Pancreas (tissue), 10 donors: ENCODE results near the gene BTG4. TPM values are rescaled to one million over a fixed set of nuclear protein-coding genes. Genes with fewer than 3 reads are reported as not detected.
A peak's percentile ranks its signal among the peaks of the same experiment; 100 is the strongest.

Experiments used
- ATAC-seq, 4 donors: fragments of 200-7000 bp; cut with Tn5 transposase; one replicate each; pipeline versions ENCODE4 v1.8.0 to v1.9.1; 2020; ENCODE audit warnings: mild to moderate bottlenecking in 4 of 4, moderate library complexity in 4 of 4
- DNase-seq, 6 donors: peaks; one replicate each; pipeline ENCODE4 v3.0.0-alpha.2; 2020
- FAIRE-seq: peaks from 2 replicates; lab custom pipeline; 2012; peaks lifted over from hg19 to GRCh38; lab: Jason Lieb, UNC
- H3K27ac ChIP-seq, 4 donors: fragments of 200-600 bp; sonication (generic); 1 replicate in 3 of 4; 2 replicates in 1 of 4; pipeline versions ENCODE4 v1.5.0 to v1.8.0; 2020
- H3K27me3 ChIP-seq, 4 donors: fragments of 200-600 bp; one replicate each; pipeline ENCODE4 v1.8.0; 2021
- H3K36me3 ChIP-seq, 3 donors: fragments of 200-600 bp; sonication (generic) in 1 of 3; one replicate each; pipeline versions ENCODE4 v1.5.0 to v1.8.0; 2020 to 2021
- H3K4me1 ChIP-seq, 3 donors: fragments of 200-600 bp; one replicate each; pipeline ENCODE4 v1.8.0; 2021
- H3K4me3 ChIP-seq, 4 donors: fragments of 200-600 bp; sonication (generic) in 2 of 4; one replicate each; pipeline versions ENCODE4 v1.5.0 to v1.8.0; 2020 to 2021
- H3K9me3 ChIP-seq, 4 donors: fragments of 200-600 bp; one replicate each; pipeline ENCODE4 v1.8.0; 2021
- WGBS, 2 donors: extraction: QIAGEN DNeasy Blood & Tissue Kit; methylation state at CpG; one replicate each; pipeline ENCODE4 v1.1.7; 2013; 5-methylcytosine and 5-hydroxymethylcytosine counted together
- intact Hi-C, 3 donors: fragments of 100-400 bp; cut with DNase I; formaldehyde crosslinking; loops; one replicate each; pipeline versions ENCODE4 v1.11.1 to v1.14.2; 2022
- polyA plus RNA-seq, 2 donors: library from polyadenylated mRNA; stranded (reverse); fragments of 200-250 nt; gene quantifications; one replicate each; pipeline ENCODE4 v1.2.3, GENCODE V29; 2013
- total RNA-seq, 6 donors: library from RNA; stranded (reverse); fragmentation: NEBNext Ultra II Directional in 4 of 6; extraction: Animal tissue kit (Norgen Biotek cat#: 25700) in 4 of 6; gene quantifications; one replicate each; pipeline versions ENCODE4 v1.2.1 to v1.2.4, GENCODE V29; 2021 to 2023
- TF ChIP-seq, protein P1 (sequence below), 4 donors: fragments of 200-600 bp; sonication (generic) in 3 of 4; IDR thresholded peaks; one replicate each; pipeline versions ENCODE4 v1.5.0 to v1.8.0; 2021; ENCODE audit warnings: antibody characterized with exemption in 4 of 4
- donor health status: healthy with polysubstance abuse.
- donor health status: DM: no; HTN: no; CAD: no; lungs with moderate emphysema.
- donor health status: DM: no; HTN: no; CAD: no.
- donor health status: control.
- donor health status: control.
- donor health status: Bipolar disorder and iron deficiency.
- donor health status: DM: yes; HTN: yes; CAD: no.
- donor health status: DM: no; HTN: no; CAD: no.
- donor health status: DM: no; HTN: no; CAD: no.
- donor health status: DM: yes; HTN: yes; CAD: no.

Gene BTG4
- total and polyA plus RNA-seq, 8 donors, result not detected

DNA sequence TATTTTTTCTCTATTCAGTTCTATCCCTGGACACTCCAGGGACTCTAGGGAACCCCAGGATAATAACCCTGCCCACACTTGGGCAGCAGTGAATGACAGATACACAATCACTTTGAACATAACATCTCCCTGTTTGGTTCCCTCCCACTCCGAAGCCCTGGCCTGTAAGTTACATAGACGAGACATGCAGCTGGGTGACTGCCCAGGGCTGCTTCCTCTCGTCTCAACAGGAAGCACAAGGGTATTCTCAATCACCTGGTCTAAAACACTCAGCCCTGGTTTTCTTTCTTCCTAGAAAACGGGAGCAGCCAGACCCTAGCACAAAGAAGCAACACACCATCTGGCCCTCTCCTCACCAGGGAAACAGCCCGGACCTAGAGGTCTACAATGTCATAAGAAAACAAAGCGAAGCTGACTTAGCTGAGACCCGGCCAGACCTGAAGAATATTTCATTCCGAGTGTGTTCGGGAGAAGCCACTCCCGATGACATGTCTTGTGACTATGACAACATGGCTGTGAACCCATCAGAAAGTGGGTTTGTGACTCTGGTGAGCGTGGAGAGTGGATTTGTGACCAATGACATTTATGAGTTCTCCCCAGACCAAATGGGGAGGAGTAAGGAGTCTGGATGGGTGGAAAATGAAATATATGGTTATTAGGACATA, 47.7 kb upstream of the BTG4 start:
- no peaks in the 10 kb centered on the region for H3K9me3 ChIP-seq
- H3K36me3 ChIP-seq, result no peaks in the 10 kb centered on the region
- DNase-seq, result no peak
- H3K27me3 ChIP-seq, result no peaks in the 10 kb centered on the region
- H3K4me3 ChIP-seq, result no peak overlapping the region
- no peak for FAIRE-seq
- peak in 1 of 4 donors; percentile 20 for ATAC-seq
- WGBS, 2 donors, result 76 to 83% methylated on average over 11 of the region's 11 CpGs
- intact Hi-C loops, result loop anchor here in 1 of 3 donors (10.0 kb wide), 1 partner anchor 285 kb away; no protein-coding TSS in a partner anchor
- no peak overlapping the region for H3K27ac ChIP-seq
- TF ChIP-seq, protein P1, sequence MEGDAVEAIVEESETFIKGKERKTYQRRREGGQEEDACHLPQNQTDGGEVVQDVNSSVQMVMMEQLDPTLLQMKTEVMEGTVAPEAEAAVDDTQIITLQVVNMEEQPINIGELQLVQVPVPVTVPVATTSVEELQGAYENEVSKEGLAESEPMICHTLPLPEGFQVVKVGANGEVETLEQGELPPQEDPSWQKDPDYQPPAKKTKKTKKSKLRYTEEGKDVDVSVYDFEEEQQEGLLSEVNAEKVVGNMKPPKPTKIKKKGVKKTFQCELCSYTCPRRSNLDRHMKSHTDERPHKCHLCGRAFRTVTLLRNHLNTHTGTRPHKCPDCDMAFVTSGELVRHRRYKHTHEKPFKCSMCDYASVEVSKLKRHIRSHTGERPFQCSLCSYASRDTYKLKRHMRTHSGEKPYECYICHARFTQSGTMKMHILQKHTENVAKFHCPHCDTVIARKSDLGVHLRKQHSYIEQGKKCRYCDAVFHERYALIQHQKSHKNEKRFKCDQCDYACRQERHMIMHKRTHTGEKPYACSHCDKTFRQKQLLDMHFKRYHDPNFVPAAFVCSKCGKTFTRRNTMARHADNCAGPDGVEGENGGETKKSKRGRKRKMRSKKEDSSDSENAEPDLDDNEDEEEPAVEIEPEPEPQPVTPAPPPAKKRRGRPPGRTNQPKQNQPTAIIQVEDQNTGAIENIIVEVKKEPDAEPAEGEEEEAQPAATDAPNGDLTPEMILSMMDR (IDR thresholded peaks at IDR 0.05), result no peak
- H3K4me1 ChIP-seq, result peaks cover 0 to 3% (median 0%) of the 10 kb centered on the region in 3 donors

DNA sequence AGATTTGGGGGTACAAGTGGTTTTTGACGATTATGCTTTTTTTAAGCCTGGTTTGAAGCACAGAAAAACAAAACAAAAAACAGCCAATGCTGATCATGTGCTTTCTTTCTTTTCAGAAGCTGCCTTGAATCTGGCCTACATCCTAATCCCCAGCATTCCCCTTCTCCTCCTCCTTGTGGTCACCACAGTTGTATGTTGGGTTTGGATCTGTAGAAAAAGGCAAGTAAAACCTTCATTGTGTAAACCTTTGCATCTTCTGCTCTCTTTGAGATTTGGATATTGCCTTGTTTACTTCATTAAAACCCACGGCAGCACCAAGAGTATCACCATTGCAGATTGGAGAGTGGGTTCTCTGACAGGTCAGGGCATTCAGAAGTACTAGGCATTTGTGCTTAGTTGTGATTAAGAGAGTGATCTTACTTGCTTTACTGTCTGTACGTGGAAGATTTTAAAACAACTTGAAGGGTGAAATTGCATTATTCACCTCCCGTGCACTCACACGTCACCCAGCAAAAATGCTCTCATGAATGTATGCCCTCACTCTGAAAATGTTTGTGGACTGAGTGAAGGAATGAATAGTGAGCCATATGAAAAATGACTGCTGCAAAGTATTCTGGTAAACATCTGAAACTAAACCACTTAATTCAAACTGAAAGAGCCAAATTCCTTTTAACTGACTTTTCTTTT, 45.4 kb upstream of the BTG4 start:
- H3K27ac ChIP-seq, result no peak overlapping the region
- H3K9me3 ChIP-seq, result no peaks in the 10 kb centered on the region
- H3K27me3 ChIP-seq, result no peaks in the 10 kb centered on the region
- ATAC-seq (peak in 1 of 4 donors; percentile 44), FAIRE-seq (no peak), DNase-seq (no peak)
- intact Hi-C loops, result no loop called here
- H3K4me3 ChIP-seq, result no peak overlapping the region
- TF ChIP-seq, protein P1 (IDR thresholded peaks at IDR 0.05), result no peak
- peaks cover 0 to 3% (median 0%) of the 10 kb centered on the region in 3 donors for H3K4me1 ChIP-seq
- 77 to 81% methylated on average over 5 of the region's 5 CpGs for WGBS, 2 donors
- H3K36me3 ChIP-seq, result no peaks in the 10 kb centered on the region

- H3K27me3 ChIP-seq, result no peaks in the 10 kb centered on the region
- H3K27ac ChIP-seq, result no peak overlapping the region
- intact Hi-C loops, result no loop called here
- no peak for DNase-seq
- TF ChIP-seq, protein P1 (IDR thresholded peaks at IDR 0.05), result no peak
- FAIRE-seq, result no peak
- H3K36me3 ChIP-seq, result no peaks in the 10 kb centered on the region
- H3K4me3 ChIP-seq, result no peak overlapping the region
- H3K9me3 ChIP-seq, result no peaks in the 10 kb centered on the region
- ATAC-seq, result no peak
- no peaks in the 10 kb centered on the region for H3K4me1 ChIP-seq
Observed at GRCh38 chr11:111555255-111555654, 43.1 kb upstream of the BTG4 start.

DNA sequence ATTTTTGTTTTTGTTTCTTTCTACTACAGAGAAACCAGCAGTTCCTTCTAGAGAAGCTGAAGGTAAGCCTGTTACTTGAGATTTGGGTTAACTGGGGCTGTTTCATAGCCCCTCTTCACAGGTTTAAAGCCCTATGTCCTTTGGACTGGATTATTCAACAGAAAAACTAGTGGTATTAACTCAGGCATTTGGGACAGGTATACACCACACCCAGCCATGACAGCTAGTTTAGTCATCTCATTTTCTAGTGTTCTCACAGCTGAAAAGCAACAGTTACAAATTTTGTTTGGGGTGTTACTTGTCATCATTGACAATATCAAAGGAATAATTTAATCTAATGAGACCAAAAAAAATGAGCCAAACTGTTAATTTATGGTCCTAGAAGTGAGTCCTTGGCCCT, 42.3 kb upstream of the BTG4 start:
- TF ChIP-seq, protein P1 (IDR thresholded peaks at IDR 0.05), result no peak
- FAIRE-seq (no peak), ATAC-seq (no peak), DNase-seq (no peak)
- H3K9me3 ChIP-seq, result no peaks in the 10 kb centered on the region
- no peaks in the 10 kb centered on the region for H3K36me3 ChIP-seq
- H3K4me3 ChIP-seq, result no peak overlapping the region
- no peak overlapping the region for H3K27ac ChIP-seq
- no peaks in the 10 kb centered on the region for H3K27me3 ChIP-seq
- intact Hi-C loops, result no loop called here
- no peaks in the 10 kb centered on the region for H3K4me1 ChIP-seq

GRCh38 chr11:111550258-111550657, 38.1 kb upstream of the BTG4 start:
- TF ChIP-seq, protein P1 (IDR thresholded peaks at IDR 0.05), result no peak
- 72 to 87% methylated on average over 2 of the region's 2 CpGs for WGBS, 2 donors
- Histone ChIP-seq H3K36me3 (no peaks in the 10 kb centered on the region), H3K27ac (no peak overlapping the region), H3K27me3 (no peaks in the 10 kb centered on the region), H3K4me3 (no peak overlapping the region), H3K9me3 (no peaks in the 10 kb centered on the region), H3K4me1 (no peaks in the 10 kb centered on the region)
- no peak for DNase-seq
- no peak for ATAC-seq
- intact Hi-C loops, result no loop called here
- no peak for FAIRE-seq
